ENCODE data around the gene PNPLA3. TPM values are rescaled to one million over a fixed set of nuclear protein-coding genes. Genes with fewer than 3 reads are reported as not detected.

Gene PNPLA3
- total and polyA plus RNA-seq, 2 of the 4 experiments (the other 2 are of a cell fraction) = 3.6 to 7.5 TPM

DNA sequence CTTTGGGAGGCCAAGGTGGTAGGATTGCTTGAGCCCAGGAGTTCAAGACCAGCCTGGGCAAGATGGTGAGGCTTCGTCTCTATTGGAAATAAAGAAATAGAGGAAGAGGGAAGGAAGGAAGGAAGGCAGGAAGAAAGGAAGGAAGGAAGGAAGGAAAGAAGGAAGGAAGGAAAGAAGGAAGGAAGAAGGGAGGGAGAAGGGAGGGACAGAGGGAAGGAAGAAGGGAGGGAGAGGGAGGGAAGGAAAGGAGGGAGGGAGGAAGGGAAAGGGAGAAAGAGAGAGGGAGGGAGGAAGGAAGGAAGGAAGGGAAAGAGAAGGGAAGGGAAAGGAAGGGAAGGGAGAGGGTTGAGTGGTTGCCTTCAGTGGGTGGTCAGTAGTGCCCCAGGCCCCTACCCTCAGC, 13.9 kb upstream of the PNPLA3 start:
- Histone ChIP-seq H3K9me3 (ENCODE audit: control insufficient read depth, insufficient read depth, low read length) (no peaks in the 10 kb centered on the region), H4K91ac (ENCODE audit: insufficient read depth, low read depth, low read length) (no peak overlapping the region), H2BK120ac (ENCODE audit: low read depth, low read length) (no peak overlapping the region), H2AK5ac (ENCODE audit: low read depth, low read length) (peak overlapping the region; percentile 25; the same call in 1 of the 2 replicates), H3K27me3 (ENCODE audit: control insufficient read depth, insufficient read depth, low read length) (peaks cover 21% of the 10 kb centered on the region), H2BK20ac (ENCODE audit: low read depth, low read length) (no peak overlapping the region), H3K4me3 (ENCODE audit: insufficient read depth, low read depth, low read length) (no peak overlapping the region), H3K9ac (ENCODE audit: low read depth, low read length) (no peak overlapping the region), H3K23ac (ENCODE audit: low read depth, low read length) (no peak overlapping the region), H2BK5ac (ENCODE audit: low read depth, low read length, poor library complexity, severe bottlenecking) (no peak overlapping the region), H4K20me1 (ENCODE audit: insufficient read depth, low read length) (no peaks in the 10 kb centered on the region), H3K27ac (ENCODE audit: insufficient read depth, low read length) (no peak overlapping the region), H3K79me1 (ENCODE audit: low read depth in 1 of 2, low read length in 2 of 2) (no peaks in the 10 kb centered on the region), H3K4ac (ENCODE audit: low read depth, low read length) (no peak overlapping the region), H3K4me1 (ENCODE audit: control insufficient read depth, insufficient read depth, low read length) (no peaks in the 10 kb centered on the region; the same call in 1 of the 2 replicates), H2AK9ac (replicated peaks; ENCODE audit: low read depth, low read length, poor library complexity) (no peak overlapping the region), H3K18ac (ENCODE audit: low read depth, low read length) (no peak overlapping the region), H2BK15ac (ENCODE audit: low read depth, low read length) (no peak overlapping the region), H3K36me3 (ENCODE audit: control insufficient read depth, insufficient read depth, low read length) (no peaks in the 10 kb centered on the region), H2AFZ (replicated peaks; ENCODE audit: low read length, poor library complexity) (no peak overlapping the region), H3K14ac (replicated peaks; ENCODE audit: low read depth, low read length) (no peak overlapping the region), H3K9me1 (ENCODE audit: insufficient read depth, low read length) (no peaks in the 10 kb centered on the region), H4K5ac (ENCODE audit: low read depth, low read length) (no peak overlapping the region), H3K4me2 (ENCODE audit: low read depth, low read length) (no peak overlapping the region), H4K8ac (ENCODE audit: low read depth in 2 of 2, low read length in 2 of 2) (no peak overlapping the region), H3K56ac (ENCODE audit: extremely low read depth, insufficient read depth, low read length) (no peak overlapping the region)
- no peak for ATAC-seq (ENCODE audit: low read depth)
- no TSS peak for BruUV-seq (replicated peaks)
- intact Hi-C loops (cut with micrococcal nuclease) = loop anchor here (10.0 kb wide), 1 partner anchor 635 kb away; no protein-coding TSS in a partner anchor
- dilution Hi-C loops (cut with HindIII; ENCODE audit: low sequenced_read_pairs, unreplicated experiment) = no loop called here
- no peak for TF ChIP-seq NFE2L2 (IDR thresholded peaks at IDR 0.05; ENCODE audit: low read depth, low read length)
- CTCF ChIA-PET = no interaction called here
- in situ Hi-C loops (cut with MboI; ENCODE audit: low sequenced_read_pairs) = no loop called here
- POLR2A ChIA-PET (ENCODE audit: unreplicated experiment) = no interaction called here
- whole genome bisulfite sequencing, 2 experiments (ENCODE audit: extremely low coverage in 2 of 2, insufficient read length in 1 of 2) = 73% methylated on average over 1 of the region's 1 CpG; no CpG with 5 or more reads in 1 of the 2 experiments
- no peak for DNase-seq
